Aorta (tissue), 5 donors: ENCODE data around the gene ABCB4. TPM values are rescaled to one million over a fixed set of nuclear protein-coding genes. Genes with fewer than 3 reads are reported as not detected.

Experiments
- ATAC-seq: fragments of 200-7000 bp; cut with Tn5 transposase; one replicate; pipeline ENCODE4 v1.9.1; 2022; ENCODE audit warnings: moderate library complexity; ENCODE audit not compliant: low FRiP score
- DNase-seq, 2 donors: peaks; one replicate each; pipeline ENCODE4 v3.0.0-alpha.2; 2020
- H3K27ac ChIP-seq, 2 donors: one replicate each; pipeline ENCODE4 v1.5.1; 2013; ENCODE audit warnings: low read length in 2 of 2, mild to moderate bottlenecking in 2 of 2, moderate library complexity in 2 of 2, control low read depth in 1 of 2, inconsistent platforms in 1 of 2, low read depth in 1 of 2
- H3K27me3 ChIP-seq, 2 donors: one replicate each; pipeline ENCODE4 v1.6.1; 2013; ENCODE audit warnings: control low read depth in 1 of 2, low read length in 1 of 2, mild to moderate bottlenecking in 1 of 2, moderate library complexity in 1 of 2; ENCODE audit not compliant: insufficient read depth in 2 of 2, control insufficient read depth in 1 of 2
- H3K36me3 ChIP-seq, 2 donors: one replicate each; pipeline ENCODE4 v1.6.1; 2013; ENCODE audit warnings: control low read depth in 1 of 2, low read length in 1 of 2, mild to moderate bottlenecking in 1 of 2; ENCODE audit not compliant: insufficient read depth in 2 of 2, control insufficient read depth in 1 of 2
- H3K4me1 ChIP-seq, 2 donors: one replicate each; pipeline ENCODE4 v1.6.1; 2013; ENCODE audit warnings: low read length in 2 of 2, control low read depth in 1 of 2, mild to moderate bottlenecking in 1 of 2, moderate library complexity in 1 of 2; ENCODE audit not compliant: insufficient read depth in 2 of 2, control insufficient read depth in 1 of 2
- H3K4me3 ChIP-seq, 2 donors: one replicate each; pipeline ENCODE4 v1.5.1; 2013; ENCODE audit warnings: low read length in 2 of 2, control low read depth in 1 of 2, mild to moderate bottlenecking in 1 of 2
- H3K9me3 ChIP-seq: one replicate; pipeline ENCODE4 v1.6.1; 2013; ENCODE audit warnings: mild to moderate bottlenecking, low read length; ENCODE audit not compliant: control insufficient read depth
- WGBS, 2 donors: extraction: QIAGEN DNeasy Blood & Tissue Kit; methylation state at CpG; one replicate each; pipeline ENCODE4 v1.1.7; 2013; 5-methylcytosine and 5-hydroxymethylcytosine counted together
- intact Hi-C, 2 donors: fragments of 100-400 bp; cut with DNase I; formaldehyde crosslinking; loops; one replicate each; pipeline versions ENCODE4 v1.14.2 to v1.15.0; 2022
- polyA plus RNA-seq, 2 donors: library from polyadenylated mRNA; stranded (reverse); fragments of 200-250 nt; gene quantifications; one replicate each; pipeline ENCODE4 v1.2.3, GENCODE V29; 2013
- total RNA-seq, 2 donors: library from RNA; stranded (reverse); fragmentation: NEBNext Ultra II Directional; extraction: Animal tissue kit (Norgen Biotek cat#: 25700); gene quantifications; one replicate each; pipeline ENCODE4 v1.2.1, GENCODE V29; 2021
- donor health status: healthy with polysubstance abuse.
- donor health status: Bipolar disorder and iron deficiency.
- donor health status: DM: no; HTN: no; CAD: no.
- donor health status: DM: no; HTN: no; CAD: no.
- donor health status: DM: yes; HTN: yes; CAD: no.

Gene ABCB4
- total and polyA plus RNA-seq, 4 donors = 0.43 to 7.4 (median 1.9) TPM

GRCh38 chr7:87364246-87364645, 111.2 kb downstream of the ABCB4 start:
- H3K36me3 ChIP-seq = peaks cover 0 to 4% of the 10 kb centered on the region in 2 donors
- no peak for ATAC-seq
- no peaks in the 10 kb centered on the region for H3K9me3 ChIP-seq
- intact Hi-C loops = no loop called here
- no peaks in the 10 kb centered on the region for H3K4me1 ChIP-seq
- H3K4me3 ChIP-seq = no peak overlapping the region
- no peaks in the 10 kb centered on the region for H3K27me3 ChIP-seq
- DNase-seq = no peak
- H3K27ac ChIP-seq = no peak overlapping the region

- H3K36me3 ChIP-seq = peaks cover 0 to 4% of the 10 kb centered on the region in 2 donors
- intact Hi-C loops = no loop called here
- no peaks in the 10 kb centered on the region for H3K9me3 ChIP-seq
- no peak for DNase-seq
- H3K4me3 ChIP-seq = no peak overlapping the region
- WGBS, 2 donors = 93 to 99% methylated on average over 1 of the region's 1 CpG
- ATAC-seq = no peak
- H3K4me1 ChIP-seq = no peaks in the 10 kb centered on the region
- no peaks in the 10 kb centered on the region for H3K27me3 ChIP-seq
- H3K27ac ChIP-seq = no peak overlapping the region
Measured at GRCh38 chr7:87363342-87363741, 112.1 kb downstream of the ABCB4 start.

GRCh38 chr7:87361320-87361719, 114.2 kb downstream of the ABCB4 start:
- DNase-seq = no peak
- Histone ChIP-seq H3K36me3 (peaks cover 3% of the 10 kb centered on the region in 2 donors), H3K4me3 (no peak overlapping the region), H3K27ac (no peak overlapping the region), H3K9me3 (no peaks in the 10 kb centered on the region), H3K4me1 (no peaks in the 10 kb centered on the region), H3K27me3 (no peaks in the 10 kb centered on the region)
- ATAC-seq = no peak
- intact Hi-C loops = no loop called here
- 97 to 100% methylated on average over 2 of the region's 2 CpGs for WGBS, 2 donors

GRCh38 chr7:87359366-87359765, 116.1 kb downstream of the ABCB4 start:
- H3K9me3 ChIP-seq = no peaks in the 10 kb centered on the region
- DNase-seq (no peak), ATAC-seq (no peak)
- intact Hi-C loops = no loop called here
- H3K27me3 ChIP-seq = no peaks in the 10 kb centered on the region
- 70 to 79% methylated on average over 2 of the region's 2 CpGs for WGBS, 2 donors
- H3K4me1 ChIP-seq = no peaks in the 10 kb centered on the region
- no peak overlapping the region for H3K4me3 ChIP-seq
- peaks cover 3% of the 10 kb centered on the region in 2 donors for H3K36me3 ChIP-seq
- H3K27ac ChIP-seq = no peak overlapping the region

- Histone ChIP-seq H3K9me3 (no peaks in the 10 kb centered on the region), H3K27ac (no peak overlapping the region), H3K4me3 (no peak overlapping the region), H3K4me1 (no peaks in the 10 kb centered on the region), H3K36me3 (peaks cover 3 to 6% of the 10 kb centered on the region in 2 donors), H3K27me3 (no peaks in the 10 kb centered on the region)
- DNase-seq (no peak), ATAC-seq (no peak)
- intact Hi-C loops = no loop called here
- WGBS, 2 donors = 70 to 82% methylated on average over 1 of the region's 1 CpG
Measured at GRCh38 chr7:87356448-87356847, 119.0 kb downstream of the ABCB4 start.

- peaks cover 3 to 6% of the 10 kb centered on the region in 2 donors for H3K36me3 ChIP-seq
- intact Hi-C loops = no loop called here
- no peak overlapping the region for H3K4me3 ChIP-seq
- no peak overlapping the region for H3K27ac ChIP-seq
- no peaks in the 10 kb centered on the region for H3K4me1 ChIP-seq
- WGBS, 2 donors = 86 to 88% methylated on average over 3 of the region's 3 CpGs
- no peaks in the 10 kb centered on the region for H3K27me3 ChIP-seq
- no peak for DNase-seq
- H3K9me3 ChIP-seq = no peaks in the 10 kb centered on the region
- ATAC-seq = no peak
Measured at GRCh38 chr7:87354749-87355148, 120.7 kb downstream of the ABCB4 start.

Other genes starting within 250 kb of the ABCB4 start
- 10 to 100 TPM; 11.8 to 19.5 TPM for gene CROT, start 130.0 kb downstream of the ABCB4 start, total RNA-seq
- gene CROT, start 130.0 kb downstream of the ABCB4 start, polyA plus RNA-seq = 10 to 100 TPM; 11.0 to 16.1 TPM
- 10 to 100 TPM in 1 of 2 donors, 1 to 10 TPM in 1; 2.3 to 10.6 TPM for gene ABCB1, start 125.2 kb upstream of the ABCB4 start, total RNA-seq
- 1 to 10 TPM in 1 of 2 donors, under 1 TPM in 1; 0.05 to 3.3 TPM for gene ABCB1, start 125.2 kb upstream of the ABCB4 start, polyA plus RNA-seq
- 1 to 10 TPM; 1.1 to 2.5 TPM for gene RUNDC3B, start 152.7 kb upstream of the ABCB4 start, total RNA-seq
- gene RUNDC3B, start 152.7 kb upstream of the ABCB4 start, polyA plus RNA-seq = under 1 TPM; 0.08 to 0.50 TPM